Gastrocnemius medialis (tissue), 4 donors: Measurements from ENCODE around the gene C9.

Source experiments
- POLR2A ChIP-seq, 2 donors: fragments of 450-650 bp; IDR thresholded peaks; one replicate each; pipeline ENCODE4 v1.6.1; 2017; ENCODE audit warnings: antibody characterized with exemption in 2 of 2, mild to moderate bottlenecking in 2 of 2, moderate library complexity in 2 of 2
- TF ChIP-seq, protein P1 (sequence below), 5 experiments: fragments of 450-650 bp in 3 of 5; fragments of 200-600 bp in 2 of 5; sonication (generic) in 2 of 5; IDR thresholded peaks in 4 of 5; conservative IDR thresholded peaks in 1 of 5; 1 replicate in 4 of 5; 2 replicates in 1 of 5; pipeline ENCODE4 v1.5.1; 2016 to 2019; ENCODE audit warnings: antibody characterized with exemption in 5 of 5, mild to moderate bottlenecking in 3 of 5, moderate library complexity in 3 of 5

DNA sequence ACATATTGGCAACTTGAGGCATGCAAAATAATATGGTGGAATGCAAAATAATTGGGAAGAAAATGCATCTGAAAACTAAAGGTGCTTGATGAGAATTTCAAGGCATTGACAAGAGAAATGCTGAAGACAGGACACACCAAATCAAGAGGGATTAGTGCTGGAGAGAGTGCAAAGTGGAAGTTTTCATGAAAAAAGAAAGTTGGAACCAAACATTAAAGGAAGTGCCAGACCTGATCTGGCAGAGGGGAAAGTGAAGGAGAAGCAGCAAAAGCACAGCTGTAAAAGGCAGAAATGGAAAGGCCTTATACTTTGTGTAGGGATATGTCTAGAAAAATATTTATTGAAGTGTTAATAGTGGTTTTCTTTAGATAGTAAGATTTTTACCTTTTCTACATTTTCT, 109.6 kb downstream of the C9 start:
- TF ChIP-seq, protein P1, sequence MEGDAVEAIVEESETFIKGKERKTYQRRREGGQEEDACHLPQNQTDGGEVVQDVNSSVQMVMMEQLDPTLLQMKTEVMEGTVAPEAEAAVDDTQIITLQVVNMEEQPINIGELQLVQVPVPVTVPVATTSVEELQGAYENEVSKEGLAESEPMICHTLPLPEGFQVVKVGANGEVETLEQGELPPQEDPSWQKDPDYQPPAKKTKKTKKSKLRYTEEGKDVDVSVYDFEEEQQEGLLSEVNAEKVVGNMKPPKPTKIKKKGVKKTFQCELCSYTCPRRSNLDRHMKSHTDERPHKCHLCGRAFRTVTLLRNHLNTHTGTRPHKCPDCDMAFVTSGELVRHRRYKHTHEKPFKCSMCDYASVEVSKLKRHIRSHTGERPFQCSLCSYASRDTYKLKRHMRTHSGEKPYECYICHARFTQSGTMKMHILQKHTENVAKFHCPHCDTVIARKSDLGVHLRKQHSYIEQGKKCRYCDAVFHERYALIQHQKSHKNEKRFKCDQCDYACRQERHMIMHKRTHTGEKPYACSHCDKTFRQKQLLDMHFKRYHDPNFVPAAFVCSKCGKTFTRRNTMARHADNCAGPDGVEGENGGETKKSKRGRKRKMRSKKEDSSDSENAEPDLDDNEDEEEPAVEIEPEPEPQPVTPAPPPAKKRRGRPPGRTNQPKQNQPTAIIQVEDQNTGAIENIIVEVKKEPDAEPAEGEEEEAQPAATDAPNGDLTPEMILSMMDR (IDR thresholded peaks at IDR 0.05 in 4 of 5, conservative IDR thresholded peaks at IDR 0.05 in 1 of 5): no peak
- TF ChIP-seq POLR2A (IDR thresholded peaks at IDR 0.05): no peak
